VCaP (cell line): ENCODE data around the gene GRID2.

Source experiments
- H3K27ac ChIP-seq: fragments of 450-650 bp; 2 replicates; pipeline ENCODE4 v1.5.1; 2017
- TF ChIP-seq, protein P1 (sequence below): fragments of 450-650 bp; conservative IDR thresholded peaks from 2 replicates; pipeline ENCODE4 v1.5.1; 2017; ENCODE audit warnings: mild to moderate bottlenecking, moderate library complexity

Gene GRID2

DNA sequence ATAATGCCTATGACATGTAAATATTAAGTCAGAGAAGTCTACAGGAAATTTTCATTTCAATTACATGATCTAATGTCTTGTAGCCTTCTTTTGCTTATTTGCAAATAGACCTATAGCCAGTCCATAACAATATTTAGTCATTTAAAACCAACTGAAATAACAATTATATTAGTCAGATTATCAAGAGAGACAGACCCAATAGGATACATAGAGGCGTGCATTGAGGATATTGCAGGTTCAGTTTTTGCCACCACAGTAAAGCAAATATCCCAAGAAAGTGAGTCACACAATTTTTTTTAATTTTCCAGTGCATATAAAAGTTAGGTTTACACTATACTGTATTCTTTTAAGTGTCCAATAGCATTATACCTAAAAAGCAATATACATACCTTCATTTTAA lies 1175.0 kb downstream of the GRID2 start:
- H3K27ac ChIP-seq, result no peak overlapping the region
- TF ChIP-seq, protein P1, sequence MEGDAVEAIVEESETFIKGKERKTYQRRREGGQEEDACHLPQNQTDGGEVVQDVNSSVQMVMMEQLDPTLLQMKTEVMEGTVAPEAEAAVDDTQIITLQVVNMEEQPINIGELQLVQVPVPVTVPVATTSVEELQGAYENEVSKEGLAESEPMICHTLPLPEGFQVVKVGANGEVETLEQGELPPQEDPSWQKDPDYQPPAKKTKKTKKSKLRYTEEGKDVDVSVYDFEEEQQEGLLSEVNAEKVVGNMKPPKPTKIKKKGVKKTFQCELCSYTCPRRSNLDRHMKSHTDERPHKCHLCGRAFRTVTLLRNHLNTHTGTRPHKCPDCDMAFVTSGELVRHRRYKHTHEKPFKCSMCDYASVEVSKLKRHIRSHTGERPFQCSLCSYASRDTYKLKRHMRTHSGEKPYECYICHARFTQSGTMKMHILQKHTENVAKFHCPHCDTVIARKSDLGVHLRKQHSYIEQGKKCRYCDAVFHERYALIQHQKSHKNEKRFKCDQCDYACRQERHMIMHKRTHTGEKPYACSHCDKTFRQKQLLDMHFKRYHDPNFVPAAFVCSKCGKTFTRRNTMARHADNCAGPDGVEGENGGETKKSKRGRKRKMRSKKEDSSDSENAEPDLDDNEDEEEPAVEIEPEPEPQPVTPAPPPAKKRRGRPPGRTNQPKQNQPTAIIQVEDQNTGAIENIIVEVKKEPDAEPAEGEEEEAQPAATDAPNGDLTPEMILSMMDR, result no peak

DNA sequence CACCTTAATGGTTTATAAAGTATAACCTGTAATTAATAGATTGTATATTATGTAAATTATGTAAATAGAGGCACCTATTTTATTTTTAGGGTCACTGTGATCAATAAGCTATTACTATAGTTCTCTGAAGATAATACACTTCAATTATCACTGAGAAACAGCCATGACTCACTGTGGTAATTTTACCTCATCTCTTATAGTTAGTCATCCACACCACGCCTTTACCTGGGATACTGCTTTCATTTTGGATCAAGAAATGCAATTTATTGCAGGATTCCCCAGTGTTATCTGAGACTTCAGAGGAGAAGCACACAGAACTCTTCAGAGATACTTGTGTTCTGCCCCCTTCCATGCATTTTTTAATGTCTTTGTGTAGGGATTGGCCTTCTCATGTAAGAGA lies 1176.7 kb downstream of the GRID2 start:
- TF ChIP-seq, protein P1, result no peak
- H3K27ac ChIP-seq, result no peak overlapping the region

DNA sequence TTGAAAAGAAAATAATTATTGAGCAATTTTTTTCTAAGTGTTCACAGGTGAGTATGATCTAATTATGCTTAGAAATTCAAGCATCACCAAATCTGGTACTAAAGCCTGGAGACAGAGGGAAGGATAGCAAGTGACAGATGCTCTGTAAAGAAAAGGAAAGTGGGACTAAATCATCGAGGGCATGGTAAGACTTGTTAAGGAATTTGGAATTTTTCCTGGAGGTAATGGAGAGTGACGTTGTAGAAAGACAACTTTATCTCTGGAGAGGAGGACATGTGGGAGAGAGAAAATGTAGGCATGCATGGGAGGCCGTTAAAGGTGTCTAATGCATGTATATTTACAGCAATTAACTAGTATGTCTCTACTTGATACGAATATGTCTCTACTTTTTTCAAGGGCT lies 1191.6 kb downstream of the GRID2 start:
- TF ChIP-seq, protein P1, result no peak

DNA sequence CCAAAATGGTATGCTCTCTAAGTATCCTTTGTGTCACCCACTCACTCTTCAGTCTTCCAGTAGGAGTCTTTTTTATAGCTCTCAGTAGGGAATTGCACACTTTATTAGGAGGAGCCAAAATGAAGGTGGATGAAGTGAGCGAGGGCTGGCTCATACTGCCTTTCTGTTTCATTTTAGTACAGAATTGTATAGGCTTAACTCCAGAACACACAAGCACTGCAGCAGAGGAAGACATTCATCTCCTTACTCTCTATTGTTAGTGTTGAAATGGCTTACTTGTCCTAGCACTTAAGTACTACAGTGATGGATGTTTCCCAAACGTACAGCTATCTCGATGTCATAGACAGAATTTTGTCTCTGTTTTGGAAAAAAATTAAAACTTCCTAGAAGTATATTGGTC lies 1197.5 kb downstream of the GRID2 start:
- TF ChIP-seq, protein P1, result no peak

More for the DNA sequence above, 1191.6 kb downstream of the GRID2 start:
- no peak overlapping the region for H3K27ac ChIP-seq

DNA sequence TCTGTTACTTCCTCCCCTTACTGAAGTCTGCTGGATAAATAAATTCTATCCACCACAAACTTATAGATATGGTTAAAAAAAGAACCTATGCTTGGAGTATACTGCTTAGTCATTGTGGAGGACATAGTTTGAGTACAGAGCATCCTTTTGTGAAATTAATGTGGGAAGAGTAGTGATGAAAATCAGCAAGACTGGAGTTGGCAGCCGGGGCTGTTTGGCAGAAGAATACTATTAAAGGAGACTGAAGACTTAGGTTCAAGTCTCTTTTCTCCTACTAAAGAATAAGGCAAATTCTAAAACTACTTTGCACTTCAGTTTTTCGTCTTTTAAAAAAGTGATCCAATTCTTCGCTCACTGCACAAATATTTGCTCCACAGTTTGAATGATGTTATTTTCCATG lies 1198.2 kb downstream of the GRID2 start:
- no peak overlapping the region for H3K27ac ChIP-seq
- TF ChIP-seq, protein P1, result no peak

More for the DNA sequence above, 1197.5 kb downstream of the GRID2 start:
- no peak overlapping the region for H3K27ac ChIP-seq

DNA sequence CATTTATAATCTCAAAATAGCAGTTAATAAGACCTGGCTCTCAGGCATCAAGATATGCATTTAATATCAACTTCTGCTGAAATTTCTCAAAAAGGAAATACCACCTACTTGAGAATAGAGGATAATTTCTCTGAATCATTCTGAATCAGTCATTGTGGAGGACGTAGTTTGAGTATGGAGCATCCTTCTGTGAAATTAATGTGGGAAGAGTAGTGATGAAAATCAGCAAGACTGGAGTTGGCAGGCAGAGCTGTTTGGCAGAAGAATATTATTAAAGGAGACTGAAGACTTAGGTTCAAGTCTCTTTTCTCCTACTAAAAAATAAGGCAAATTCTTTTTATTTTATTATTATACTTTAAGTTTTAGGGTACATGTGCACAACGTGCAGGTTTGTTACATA lies 1199.2 kb downstream of the GRID2 start:
- H3K27ac ChIP-seq, result no peak overlapping the region
- TF ChIP-seq, protein P1, result no peak

DNA sequence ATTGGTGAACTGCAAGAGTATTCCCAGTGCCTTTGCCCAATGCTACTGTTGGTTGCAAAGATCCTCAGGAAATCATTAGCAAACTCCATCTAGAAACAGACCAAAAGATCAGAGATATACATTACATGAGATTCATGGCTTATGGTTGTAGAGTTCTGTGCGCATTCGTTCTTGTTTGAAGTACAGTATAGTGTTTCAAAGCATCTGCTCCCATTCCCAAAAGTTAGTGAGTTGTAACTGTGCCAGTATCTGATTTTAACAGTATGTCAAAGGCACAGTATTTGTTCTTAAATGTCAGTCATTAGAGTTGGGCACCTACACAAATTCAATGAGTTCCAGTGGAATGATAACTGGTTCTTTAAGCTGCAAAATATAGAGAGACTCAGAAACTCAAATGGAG lies 1210.1 kb downstream of the GRID2 start:
- TF ChIP-seq, protein P1, result no peak
- no peak overlapping the region for H3K27ac ChIP-seq

DNA sequence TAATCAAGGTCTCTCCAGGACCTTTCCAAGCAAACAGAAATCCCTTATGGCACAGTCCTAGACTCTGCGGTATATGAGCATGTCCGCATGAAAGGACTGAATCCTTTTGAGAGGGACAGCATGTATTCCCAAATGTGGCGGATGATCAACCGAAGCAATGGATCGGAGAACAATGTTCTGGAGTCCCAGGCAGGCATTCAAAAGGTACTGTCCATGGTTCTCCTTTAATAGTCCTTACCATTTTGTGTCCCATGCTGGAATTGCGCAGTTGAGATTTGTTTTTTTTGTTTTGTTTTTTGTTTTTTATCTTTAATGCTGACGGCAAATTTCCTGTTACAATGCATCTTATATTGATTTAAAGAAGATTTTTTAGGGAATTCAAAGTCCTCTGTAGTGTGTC lies 1211.4 kb downstream of the GRID2 start:
- no peak overlapping the region for H3K27ac ChIP-seq

More for the DNA sequence above, 1211.4 kb downstream of the GRID2 start:
- TF ChIP-seq, protein P1, result no peak
